Esophagus squamous epithelium (tissue), 4 donors: ENCODE data around the gene TUBA8.

Source experiments
- CTCF ChIP-seq, 6 experiments: fragments of 450-650 bp in 4 of 6; fragments of 200-600 bp in 2 of 6; sonication (generic) in 2 of 6; IDR thresholded peaks; one replicate each; pipeline ENCODE4 v1.5.1; 2016 to 2019; ENCODE audit warnings: antibody characterized with exemption in 6 of 6, mild to moderate bottlenecking in 4 of 6, moderate library complexity in 4 of 6
- POLR2A ChIP-seq, 4 donors: fragments of 450-650 bp; IDR thresholded peaks; one replicate each; pipeline ENCODE4 v1.6.1; 2017; ENCODE audit warnings: antibody characterized with exemption in 4 of 4, mild to moderate bottlenecking in 4 of 4, moderate library complexity in 3 of 4

GRCh38 chr22:18082467-18082866, 28.1 kb upstream of the TUBA8 start:
- TF ChIP-seq CTCF (IDR thresholded peaks at IDR 0.05) = no peak
- TF ChIP-seq POLR2A (IDR thresholded peaks at IDR 0.05) = no peak
